Kidney tubule cell (primary cell): ENCODE results near the gene TXLNB.
"Not testable (repeated sequence)": the region's sequence is repeated elsewhere in the genome, so short reads cannot be mapped to it uniquely, and the experiment has no call there.

Experiments
- DNase-seq: peaks from one replicate; pipeline ENCODE4 v3.0.0-alpha.2; 2018; ENCODE audit warnings: low spot score

Gene TXLNB

GRCh38 chr6:139308936-139309603 is 17.3 kb upstream of the TXLNB start:
- DNase-seq = peak; percentile 35

- DNase-seq = no peak
Measured at GRCh38 chr6:139308286-139308916, 16.6 kb upstream of the TXLNB start.

- no peak for DNase-seq
Measured at GRCh38 chr6:139306291-139306981, 14.6 kb upstream of the TXLNB start.

- DNase-seq = no peak
Measured at GRCh38 chr6:139303185-139303584, 11.4 kb upstream of the TXLNB start.

- DNase-seq = no peak
Measured at GRCh38 chr6:139297921-139298320, 6.1 kb upstream of the TXLNB start.

- DNase-seq = peak; percentile 65
Measured at GRCh38 chr6:139296927-139297326, 5.1 kb upstream of the TXLNB start.

- DNase-seq = no peak
Measured at GRCh38 chr6:139295901-139296300, 4.1 kb upstream of the TXLNB start.

GRCh38 chr6:139294090-139294489 is 2.3 kb upstream of the TXLNB start:
- DNase-seq = no peak

GRCh38 chr6:139293230-139293629 is 1.4 kb upstream of the TXLNB start:
- DNase-seq = not testable (repeated sequence)

- peak; percentile 27 for DNase-seq
Measured at GRCh38 chr6:139290787-139291311, 949 bp downstream of the TXLNB start.

- no peak for DNase-seq
Measured at GRCh38 chr6:139289233-139289632, 2.6 kb downstream of the TXLNB start.

GRCh38 chr6:139288496-139289040 is 3.2 kb downstream of the TXLNB start:
- no peak for DNase-seq

- no peak for DNase-seq
Measured at GRCh38 chr6:139287868-139288267, 3.9 kb downstream of the TXLNB start.

- DNase-seq = not testable (repeated sequence)
Measured at GRCh38 chr6:139286438-139286837, 5.4 kb downstream of the TXLNB start.

- no peak for DNase-seq
Measured at GRCh38 chr6:139285590-139285989, 6.2 kb downstream of the TXLNB start.

- DNase-seq = no peak
Measured at GRCh38 chr6:139284789-139285188, 7.0 kb downstream of the TXLNB start.

- DNase-seq = no peak
Measured at GRCh38 chr6:139282684-139283083, 9.1 kb downstream of the TXLNB start.

- DNase-seq = no peak
Measured at GRCh38 chr6:139278190-139278589, 13.6 kb downstream of the TXLNB start.

GRCh38 chr6:139277587-139277986 is 14.2 kb downstream of the TXLNB start:
- no peak for DNase-seq

GRCh38 chr6:139277161-139277560 is 14.6 kb downstream of the TXLNB start:
- no peak for DNase-seq

GRCh38 chr6:139275279-139276055 is 16.3 kb downstream of the TXLNB start:
- DNase-seq = no peak

- DNase-seq = peak; percentile 46
Measured at GRCh38 chr6:139271056-139271455, 20.7 kb downstream of the TXLNB start.
